Muscle layer of colon (tissue), 2 donors: Measurements from ENCODE around the gene PRDM8.
"Not testable (repeated sequence)": the region's sequence is repeated elsewhere in the genome, so short reads cannot be mapped to it uniquely, and the experiment has no call there.

ENCODE experiments used
- H3K27ac ChIP-seq: one replicate; pipeline ENCODE4 v1.7.0; 2013; ENCODE audit warnings: low read depth, mild to moderate bottlenecking, low read length, moderate library complexity
- H3K27me3 ChIP-seq, 2 donors: one replicate each; pipeline ENCODE4 v1.7.0; 2013; ENCODE audit warnings: low read length in 2 of 2, mild to moderate bottlenecking in 2 of 2; ENCODE audit not compliant: insufficient read depth in 2 of 2, control insufficient read depth in 1 of 2
- H3K36me3 ChIP-seq: one replicate; pipeline ENCODE4 v1.7.0; 2013; ENCODE audit warnings: mild to moderate bottlenecking, low read length; ENCODE audit not compliant: insufficient read depth
- H3K4me1 ChIP-seq: one replicate; pipeline ENCODE4 v1.7.0; 2013; ENCODE audit warnings: mild to moderate bottlenecking, low read length; ENCODE audit not compliant: insufficient read depth
- H3K4me3 ChIP-seq, 2 donors: one replicate each; pipeline ENCODE4 v1.7.0; 2013; ENCODE audit warnings: low read length in 2 of 2, low read depth in 1 of 2, mild to moderate bottlenecking in 1 of 2, moderate library complexity in 1 of 2
- H3K9ac ChIP-seq: one replicate; pipeline ENCODE4 v1.7.0; 2013; ENCODE audit warnings: low read length
- H3K9me3 ChIP-seq: one replicate; pipeline ENCODE4 v1.7.0; 2013; ENCODE audit warnings: mild to moderate bottlenecking, low read length
- donor health status: abdominal sarcoma.
- donor health status: Adenocarcinoma of cecum.

The PRDM8 gene

GRCh38 chr4:80237992-80238391 is 40.7 kb downstream of the PRDM8 start:
- Histone ChIP-seq H3K4me3 (no peak overlapping the region), H3K9ac (no peak overlapping the region), H3K27me3 (no peaks in the 10 kb centered on the region), H3K4me1 (no peaks in the 10 kb centered on the region), H3K9me3 (no peaks in the 10 kb centered on the region), H3K27ac (no peak overlapping the region), H3K36me3 (no peaks in the 10 kb centered on the region)

DNA sequence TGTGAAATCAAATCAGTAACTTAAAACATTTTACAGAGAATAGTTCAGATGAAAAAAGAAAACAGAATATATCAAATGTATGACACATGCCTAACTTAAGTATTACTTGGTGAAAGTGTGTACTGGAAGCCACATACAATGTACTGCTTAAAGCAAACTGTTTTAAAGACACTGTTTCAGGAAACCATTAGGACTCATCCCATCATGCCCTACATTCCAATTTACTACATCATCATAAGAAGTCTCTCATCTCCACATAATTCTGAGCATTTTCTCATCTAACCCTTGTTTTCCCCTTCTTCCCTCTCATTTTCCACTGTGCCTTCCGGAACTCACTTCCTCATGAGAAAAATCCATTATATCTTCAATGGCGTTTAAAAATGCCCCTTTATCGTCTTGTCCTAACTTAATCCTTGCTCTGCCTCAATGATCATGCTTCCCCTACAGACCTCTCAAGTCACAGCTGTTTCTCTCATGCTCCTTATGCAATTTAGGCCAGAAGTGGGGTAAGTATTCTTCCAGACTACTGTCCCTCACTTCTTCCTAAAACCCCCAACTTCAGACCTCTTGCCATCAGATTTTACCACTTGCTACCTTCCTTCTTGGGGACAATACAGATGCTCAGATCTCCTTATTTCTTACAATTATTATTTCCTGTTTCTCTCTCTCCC is 42.3 kb downstream of the PRDM8 start:
- Histone ChIP-seq H3K9ac (no peak overlapping the region), H3K4me1 (no peaks in the 10 kb centered on the region), H3K27ac (no peak overlapping the region), H3K9me3 (no peaks in the 10 kb centered on the region), H3K4me3 (no peak overlapping the region), H3K36me3 (no peaks in the 10 kb centered on the region), H3K27me3 (no peaks in the 10 kb centered on the region)

GRCh38 chr4:80240976-80241375 is 43.7 kb downstream of the PRDM8 start:
- H3K9me3 ChIP-seq: no peaks in the 10 kb centered on the region
- H3K27me3 ChIP-seq: no peaks in the 10 kb centered on the region
- no peak overlapping the region for H3K9ac ChIP-seq
- no peaks in the 10 kb centered on the region for H3K4me1 ChIP-seq
- H3K36me3 ChIP-seq: no peaks in the 10 kb centered on the region
- no peak overlapping the region for H3K4me3 ChIP-seq
- H3K27ac ChIP-seq: no peak overlapping the region

DNA sequence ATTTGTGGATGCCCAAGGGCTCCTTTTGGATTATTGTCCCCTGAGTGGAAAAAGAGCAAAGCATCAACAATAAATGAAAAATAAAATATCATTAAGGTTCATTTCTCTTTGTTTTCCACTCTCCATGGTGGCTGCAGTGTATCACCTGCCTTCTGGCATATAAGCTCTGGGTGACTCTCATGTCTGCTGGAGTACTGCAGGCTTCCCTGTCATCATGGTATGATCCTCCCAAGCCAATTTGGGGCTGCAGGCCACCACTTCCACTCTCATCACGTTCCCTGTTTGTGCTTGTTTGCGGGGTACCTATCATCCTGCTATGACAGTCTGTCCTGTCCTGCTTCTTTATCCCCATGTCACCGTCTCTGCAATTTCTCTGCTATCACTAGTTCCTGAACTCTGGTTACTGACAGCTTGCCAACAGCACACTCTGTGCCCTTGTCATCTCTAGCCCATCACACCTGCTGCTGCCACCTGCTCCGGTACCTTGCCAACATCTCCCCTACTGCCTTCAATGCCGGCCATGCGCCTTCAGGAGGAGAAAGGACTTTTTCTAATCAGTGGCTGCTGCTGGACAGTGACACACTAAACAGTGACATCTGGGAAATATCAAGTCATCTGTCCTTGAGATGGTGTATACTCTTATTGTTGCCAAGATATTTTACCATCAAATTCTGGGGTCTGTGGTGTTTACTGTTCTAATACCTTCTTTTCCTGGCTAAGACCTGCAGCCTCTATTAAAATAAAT is 46.1 kb downstream of the PRDM8 start:
- no peaks in the 10 kb centered on the region for H3K27me3 ChIP-seq

GRCh38 chr4:80247484-80247883 is 50.2 kb downstream of the PRDM8 start:
- H3K9ac ChIP-seq, H3K27me3 ChIP-seq, H3K27ac ChIP-seq, H3K4me3 ChIP-seq, H3K9me3 ChIP-seq, H3K36me3 ChIP-seq, H3K4me1 ChIP-seq: not testable (repeated sequence)

More for the DNA sequence above, 46.1 kb downstream of the PRDM8 start:
- H3K4me3 ChIP-seq: no peak overlapping the region
- no peaks in the 10 kb centered on the region for H3K36me3 ChIP-seq
- no peak overlapping the region for H3K27ac ChIP-seq
- H3K9ac ChIP-seq: no peak overlapping the region
- no peaks in the 10 kb centered on the region for H3K9me3 ChIP-seq
- H3K4me1 ChIP-seq: no peaks in the 10 kb centered on the region

DNA sequence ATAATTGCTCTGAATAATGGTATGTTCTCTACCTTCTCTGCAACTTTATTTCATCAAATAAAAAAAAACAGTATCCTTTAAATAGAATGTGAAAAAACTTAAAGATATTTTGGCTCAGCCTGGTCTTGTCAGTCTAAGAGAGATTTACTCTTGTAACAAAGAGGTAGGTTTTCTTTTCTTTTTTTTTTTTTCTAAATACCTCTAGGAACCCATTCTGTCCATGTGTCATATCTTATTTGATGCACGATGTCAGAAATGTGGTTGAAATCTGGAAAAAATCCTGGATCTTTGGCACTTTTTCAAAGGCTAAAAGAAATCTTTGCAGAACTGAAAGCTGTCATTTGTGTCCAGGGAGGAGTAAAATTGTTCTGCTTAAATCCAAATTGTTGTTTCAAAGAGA is 51.8 kb downstream of the PRDM8 start:
- Histone ChIP-seq H3K27me3 (no peaks in the 10 kb centered on the region), H3K27ac (no peak overlapping the region), H3K4me3 (no peak overlapping the region), H3K4me1 (no peaks in the 10 kb centered on the region), H3K36me3 (no peaks in the 10 kb centered on the region), H3K9ac (no peak overlapping the region), H3K9me3 (no peaks in the 10 kb centered on the region)

- Histone ChIP-seq H3K4me3 (no peak overlapping the region), H3K4me1 (no peaks in the 10 kb centered on the region), H3K36me3 (no peaks in the 10 kb centered on the region), H3K27me3 (no peaks in the 10 kb centered on the region), H3K9me3 (no peaks in the 10 kb centered on the region), H3K9ac (no peak overlapping the region), H3K27ac (no peak overlapping the region)
These were observed 55.1 kb downstream of the PRDM8 start for GRCh38 chr4:80252427-80252826.

DNA sequence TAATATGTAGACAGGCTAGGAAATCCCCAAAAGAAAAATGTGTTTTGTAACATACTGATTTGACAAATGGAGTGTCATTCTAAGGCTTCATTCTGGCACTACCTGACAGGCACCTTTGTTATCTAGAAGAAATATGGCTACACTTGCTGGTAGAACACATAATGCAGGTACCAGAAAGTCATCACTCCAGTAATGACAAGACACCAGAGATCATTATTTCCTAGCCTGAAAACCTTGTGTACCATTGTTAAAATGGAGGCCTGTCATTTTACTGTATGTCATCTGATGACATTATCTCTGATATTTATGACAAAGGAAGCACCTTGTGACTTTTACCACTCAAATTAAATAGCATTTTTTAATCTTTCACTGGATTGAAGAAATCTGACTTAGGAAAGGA is 55.6 kb downstream of the PRDM8 start:
- Histone ChIP-seq H3K9me3 (no peaks in the 10 kb centered on the region), H3K27ac (no peak overlapping the region), H3K36me3 (no peaks in the 10 kb centered on the region), H3K4me1 (no peaks in the 10 kb centered on the region), H3K4me3 (no peak overlapping the region), H3K9ac (no peak overlapping the region), H3K27me3 (no peaks in the 10 kb centered on the region)

DNA sequence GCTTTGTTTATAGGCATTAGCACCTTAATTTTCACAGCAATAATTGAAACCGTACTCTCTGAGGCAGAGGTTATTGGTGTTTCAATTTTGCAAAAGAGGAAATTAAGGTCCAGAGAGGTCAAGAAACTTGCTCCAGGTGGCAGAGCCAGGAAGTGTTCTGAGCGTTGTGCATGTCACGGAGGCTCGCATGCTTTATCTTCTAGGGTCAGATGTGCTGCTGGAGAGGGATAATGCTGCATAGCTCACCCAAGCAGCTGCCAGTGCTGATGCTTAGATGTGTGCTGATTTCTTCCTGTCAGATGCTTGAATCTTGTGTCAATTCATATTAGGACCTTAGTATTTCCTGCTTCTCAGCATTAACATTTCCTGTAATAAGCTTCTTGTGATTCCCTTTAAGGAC is 56.2 kb downstream of the PRDM8 start:
- Histone ChIP-seq H3K27ac (no peak overlapping the region), H3K9me3 (no peaks in the 10 kb centered on the region), H3K4me3 (no peak overlapping the region), H3K36me3 (no peaks in the 10 kb centered on the region), H3K4me1 (no peaks in the 10 kb centered on the region), H3K9ac (no peak overlapping the region), H3K27me3 (no peaks in the 10 kb centered on the region)
